Activated T-cell treated with anti-CD3 and anti-CD28 coated beads for 48 hours (primary cell): ENCODE measurements around the gene LUC7L3.
"Not testable (repeated sequence)": the region's sequence is repeated elsewhere in the genome, so short reads cannot be mapped to it uniquely, and the experiment has no call there.

Experiments used
- DNase-seq: peaks from one replicate; pipeline ENCODE4 v3.0.0-alpha.2; 2020; ENCODE audit warnings: low read depth

Gene LUC7L3

GRCh38 chr17:50785946-50786570, 66.7 kb downstream of the LUC7L3 start:
- DNase-seq, result no peak

DNA sequence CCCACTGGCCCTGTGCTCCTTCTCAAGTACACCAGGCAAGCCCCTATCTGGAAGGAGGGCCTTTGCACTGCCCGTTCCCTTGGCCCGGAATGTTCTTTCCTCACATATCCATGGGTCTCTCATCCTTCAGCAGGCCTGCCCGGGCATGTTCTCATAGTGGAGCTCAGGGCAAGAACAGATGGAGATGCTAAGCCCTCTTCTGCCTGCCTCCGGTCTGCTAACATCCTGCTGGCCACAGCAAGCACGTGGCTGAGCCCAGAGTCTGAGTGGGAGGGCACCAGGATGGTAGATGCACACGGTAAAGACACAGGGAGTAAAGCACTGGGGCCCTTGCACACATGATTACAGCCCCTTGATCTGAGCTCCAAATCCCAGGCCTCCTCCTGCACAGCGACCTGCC, 67.7 kb downstream of the LUC7L3 start:
- DNase-seq, result no peak

DNA sequence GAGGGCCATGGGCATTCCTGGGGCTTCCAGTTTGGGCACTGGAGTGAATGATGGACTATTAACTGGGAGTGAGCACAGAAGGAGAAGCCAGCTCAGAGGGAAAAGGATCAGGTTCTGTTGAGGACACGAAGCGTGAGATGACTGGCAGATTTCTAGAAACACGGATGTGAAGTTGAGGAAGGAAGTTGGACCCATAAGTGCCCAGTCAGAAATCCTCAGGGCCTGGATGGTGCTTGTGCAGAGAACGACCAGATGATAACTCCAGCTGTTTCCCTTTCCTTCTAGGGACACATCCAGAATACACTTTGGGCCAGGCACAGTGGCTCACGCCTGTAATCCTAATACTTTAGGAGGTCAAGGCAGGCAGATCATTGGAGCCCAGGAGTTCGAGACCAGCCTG, 71.2 kb downstream of the LUC7L3 start:
- DNase-seq, result no peak

DNA sequence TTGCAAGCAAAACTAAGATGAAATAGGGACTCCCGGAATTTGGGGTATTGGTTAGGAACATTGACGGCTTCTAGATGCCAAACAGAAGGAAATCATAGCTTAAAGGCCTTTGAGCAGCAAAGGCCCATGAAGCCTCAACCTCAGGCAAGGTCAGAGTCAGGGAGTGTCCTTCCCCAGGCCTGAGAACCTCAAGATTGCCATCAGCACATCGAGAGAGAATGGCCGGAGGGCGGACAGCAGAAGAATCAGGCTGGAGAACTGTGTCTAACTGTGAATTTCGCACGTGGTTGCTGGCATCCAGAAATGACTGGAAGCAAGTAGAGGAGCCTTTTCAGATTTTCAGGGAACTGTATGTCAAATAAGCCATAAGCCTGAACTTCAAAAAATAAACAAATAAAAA, 72.7 kb downstream of the LUC7L3 start:
- DNase-seq, result no peak

- no peak for DNase-seq
These were observed 73.6 kb downstream of the LUC7L3 start for GRCh38 chr17:50793007-50793406.

- DNase-seq, result no peak
These were observed 75.0 kb downstream of the LUC7L3 start for GRCh38 chr17:50794361-50794760.

GRCh38 chr17:50797135-50797810, 77.9 kb downstream of the LUC7L3 start:
- DNase-seq, result no peak

DNA sequence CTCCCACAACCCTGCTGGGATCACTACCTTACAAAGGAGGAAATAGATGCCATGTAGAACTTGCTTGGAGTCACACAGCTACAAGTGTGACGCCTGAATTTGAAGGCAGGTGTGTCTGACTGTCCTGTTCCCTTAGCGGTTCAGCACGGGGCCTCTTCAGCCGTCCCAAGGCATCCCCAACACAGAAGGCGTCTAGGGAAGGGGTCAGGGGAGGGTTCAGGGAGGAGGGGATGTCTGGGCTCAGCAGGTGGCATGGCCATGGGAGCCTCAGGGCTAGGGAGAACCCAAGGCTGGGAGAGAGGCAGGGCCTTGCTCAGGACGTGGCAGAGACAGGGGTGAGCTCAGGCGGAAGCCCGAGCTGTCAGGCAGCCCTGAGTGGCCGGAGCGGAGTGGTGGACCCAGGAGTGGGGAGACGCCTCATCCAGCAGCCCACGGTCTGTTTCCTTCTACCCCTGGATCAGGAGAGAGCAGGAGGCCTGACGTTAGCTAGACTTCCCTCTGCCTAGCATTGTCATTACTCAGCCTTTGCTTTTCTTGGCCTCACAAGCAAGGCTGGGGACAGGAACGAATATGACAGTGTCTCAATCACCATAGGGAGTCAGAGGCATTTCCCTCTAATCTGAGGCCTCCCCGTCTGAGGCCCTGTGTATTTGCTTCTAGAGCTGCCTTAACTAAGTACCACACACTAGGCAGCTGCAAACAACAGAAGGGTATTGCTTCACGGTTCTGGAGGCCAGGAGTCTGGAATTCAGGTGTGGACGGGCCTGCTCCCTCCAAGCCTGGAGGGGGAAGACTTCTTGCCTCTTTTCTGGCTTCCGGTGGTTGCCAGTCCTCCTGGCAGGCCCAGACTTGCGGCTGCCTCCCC, 79.3 kb downstream of the LUC7L3 start:
- no peak for DNase-seq

- no peak for DNase-seq
These were observed 80.2 kb downstream of the LUC7L3 start for GRCh38 chr17:50799582-50799981.

GRCh38 chr17:50800196-50800700, 80.8 kb downstream of the LUC7L3 start:
- no peak for DNase-seq

DNA sequence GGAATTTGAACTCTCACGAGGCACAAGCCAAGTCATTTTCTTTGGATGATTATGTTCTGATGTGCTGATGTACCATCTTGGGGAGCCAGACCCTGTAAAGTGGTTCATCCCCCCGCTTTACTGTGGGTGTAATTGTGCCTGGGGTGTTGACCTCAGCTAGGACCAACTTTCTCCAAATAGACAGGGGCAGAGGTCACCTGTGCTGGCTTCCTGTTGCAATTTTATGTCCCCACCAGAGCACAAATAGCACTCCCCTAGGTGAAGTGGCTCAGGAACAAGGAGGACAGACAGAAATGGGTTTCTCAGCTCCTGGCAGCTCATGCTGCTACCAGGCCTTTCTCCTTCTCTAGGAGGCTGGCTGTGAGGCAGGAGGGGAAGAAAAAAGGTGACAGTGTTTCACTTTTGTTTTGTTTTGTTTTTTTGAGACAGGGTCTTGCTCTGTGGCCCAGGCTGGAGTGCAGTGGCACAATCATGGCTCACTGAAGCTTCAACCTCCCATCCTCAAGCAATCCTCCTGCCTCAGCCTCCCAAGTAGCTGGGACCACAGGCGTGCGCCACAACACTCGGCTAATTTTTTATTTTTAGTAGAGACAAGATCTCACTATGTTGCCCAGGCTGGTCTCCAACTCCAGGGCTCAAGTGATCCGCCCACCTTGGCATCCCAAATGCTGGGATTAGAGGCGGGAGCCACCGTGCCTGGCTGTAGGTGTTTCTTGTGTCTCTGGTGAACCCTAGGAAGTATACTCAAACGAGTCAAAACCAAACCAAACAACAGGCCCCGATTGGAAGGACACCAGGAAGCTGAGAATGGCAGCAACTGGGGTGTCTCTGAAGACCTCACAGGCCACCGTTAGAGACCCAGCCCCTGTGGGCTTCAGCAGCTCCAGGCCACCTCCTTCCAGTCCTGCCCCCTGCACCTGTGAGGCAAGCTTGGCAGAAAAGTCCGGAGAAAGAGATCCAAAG, 83.5 kb downstream of the LUC7L3 start:
- DNase-seq, result no peak

GRCh38 chr17:50803676-50804075, 84.3 kb downstream of the LUC7L3 start:
- DNase-seq, result no peak

- not testable (repeated sequence) for DNase-seq
These were observed 85.5 kb downstream of the LUC7L3 start for GRCh38 chr17:50804749-50805475.

GRCh38 chr17:50805486-50805885, 86.1 kb downstream of the LUC7L3 start:
- DNase-seq, result no peak
